Fibroblast of villous mesenchyme (primary cell): Measurements from ENCODE around the gene ZC3H7B. TPM values are rescaled to one million over a fixed set of nuclear protein-coding genes. Genes with fewer than 3 reads are reported as not detected.
"Not testable (repeated sequence)": the region's sequence is repeated elsewhere in the genome, so short reads cannot be mapped to it uniquely, and the experiment has no call there.

Experiments
- DNase-seq: peaks from one replicate; pipeline ENCODE4 v3.0.0-alpha.2; 2010; ENCODE audit warnings: low read depth
- H3K4me3 ChIP-seq: 2 replicates; pipeline ENCODE4 v1.5.1; 2011; ENCODE audit warnings: low read depth, mild to moderate bottlenecking, low read length
- CTCF ChIP-seq: IDR thresholded peaks from 2 replicates; pipeline ENCODE4 v1.5.1; 2012; ENCODE audit warnings: low read depth, mild to moderate bottlenecking, low read length; ENCODE audit not compliant: insufficient read depth
- total RNA-seq: library from RNA; depleted of rRNA; stranded (reverse); fragments of >200 nt; gene quantifications from 2 replicates; pipeline ENCODE4 v1.2.3, GENCODE V29; 2012

Gene ZC3H7B
- total RNA-seq, 1 donor = 80.3 TPM

- DNase-seq = no peak
- no peak overlapping the region for H3K4me3 ChIP-seq
- no peak for TF ChIP-seq CTCF
These were observed 96.0 kb downstream of the ZC3H7B start for GRCh38 chr22:41397143-41397811.

- TF ChIP-seq CTCF = no peak
- H3K4me3 ChIP-seq = no peak overlapping the region
- no peak for DNase-seq
These were observed 97.6 kb downstream of the ZC3H7B start for GRCh38 chr22:41398921-41399320.

- no peak for TF ChIP-seq CTCF
- no peak overlapping the region for H3K4me3 ChIP-seq
- DNase-seq = peak; percentile 88
These were observed 100.7 kb downstream of the ZC3H7B start for GRCh38 chr22:41401781-41402648.

GRCh38 chr22:41402851-41403250 is 101.5 kb downstream of the ZC3H7B start:
- H3K4me3 ChIP-seq, DNase-seq: not testable (repeated sequence)

- H3K4me3 ChIP-seq = no peak overlapping the region
- peak; percentile 86 for DNase-seq
- TF ChIP-seq CTCF = peak; percentile 97
These were observed 102.4 kb downstream of the ZC3H7B start for GRCh38 chr22:41403532-41404318.

- TF ChIP-seq CTCF = no peak
- no peak for DNase-seq
- H3K4me3 ChIP-seq = no peak overlapping the region
These were observed 104.3 kb downstream of the ZC3H7B start for GRCh38 chr22:41405588-41405987.

- no peak for DNase-seq
- no peak overlapping the region for H3K4me3 ChIP-seq
- no peak for TF ChIP-seq CTCF
These were observed 105.1 kb downstream of the ZC3H7B start for GRCh38 chr22:41406410-41406809.
